C1 segment of cervical spinal cord (tissue), 14 donors: Measurements from ENCODE around the gene SAT1.

Source experiments
- DNase-seq, 14 donors: peaks; one replicate each; lab custom pipeline; 2025; lab: John Stamatoyannopoulos, UW

The SAT1 gene

GRCh38 chrX:23776363-23776762, 6.6 kb upstream of the SAT1 start:
- DNase-seq = no peak

- DNase-seq = no peak
These were observed 3.9 kb upstream of the SAT1 start for GRCh38 chrX:23779025-23779424.

- no peak for DNase-seq
These were observed 518 bp upstream of the SAT1 start for GRCh38 chrX:23782455-23782854.

- DNase-seq = peak in 2 of 14 donors; percentile 4 to 44
These were observed 856 bp downstream of the SAT1 start for GRCh38 chrX:23783589-23784469.

- no peak for DNase-seq
These were observed 1.7 kb downstream of the SAT1 start for GRCh38 chrX:23784470-23785331.

- no peak for DNase-seq
These were observed 2.6 kb downstream of the SAT1 start for GRCh38 chrX:23785580-23785979.

GRCh38 chrX:23786268-23786815, 3.4 kb downstream of the SAT1 start:
- no peak for DNase-seq

- no peak for DNase-seq
These were observed 4.8 kb downstream of the SAT1 start for GRCh38 chrX:23787745-23788118.

GRCh38 chrX:23788521-23788920, 5.5 kb downstream of the SAT1 start:
- no peak for DNase-seq

GRCh38 chrX:23788946-23789345, 6.0 kb downstream of the SAT1 start:
- DNase-seq = no peak

- peak in 2 of 14 donors; percentile 27 to 42 for DNase-seq
These were observed 6.6 kb downstream of the SAT1 start for GRCh38 chrX:23789386-23790154.

- no peak for DNase-seq
These were observed 7.2 kb downstream of the SAT1 start for GRCh38 chrX:23790155-23790497.

GRCh38 chrX:23792861-23793553, 10.0 kb downstream of the SAT1 start:
- no peak for DNase-seq

- no peak for DNase-seq
These were observed 12.2 kb downstream of the SAT1 start for GRCh38 chrX:23795221-23795620.

GRCh38 chrX:23797371-23798128, 14.6 kb downstream of the SAT1 start:
- no peak for DNase-seq

GRCh38 chrX:23799469-23800065, 16.6 kb downstream of the SAT1 start:
- no peak for DNase-seq

GRCh38 chrX:23802431-23802830, 19.5 kb downstream of the SAT1 start:
- no peak for DNase-seq

GRCh38 chrX:23803931-23804381, 21.0 kb downstream of the SAT1 start:
- DNase-seq = peak in 1 of 14 donors; percentile 12

- no peak for DNase-seq
These were observed 21.6 kb downstream of the SAT1 start for GRCh38 chrX:23804578-23804977.

GRCh38 chrX:23805389-23805788, 22.4 kb downstream of the SAT1 start:
- no peak for DNase-seq
